ENCODE results near the gene ARFGAP1.
"Not testable (repeated sequence)": the region's sequence is repeated elsewhere in the genome, so short reads cannot be mapped to it uniquely, and the experiment has no call there.

The ARFGAP1 gene

GRCh38 chr20:63246490-63247288 lies 25.9 kb upstream of the ARFGAP1 start:
- ChIA-PET POLR2A (no interaction called here), CTCF (interaction anchor here (1.7 to 2.8 kb wide), 2 partner anchors 8 to 23 kb away, joined by 4 to 16 read pairs; partner anchors contain the start of gene NKAIN4)
- DNase-seq (ENCODE audit: extremely low spot score), result no peak
- TF ChIP-seq CTCF (IDR thresholded peaks at IDR 0.05; ENCODE audit: control extremely low read depth, extremely low read depth, low read depth, missing control alignments), result no peak

GRCh38 chr20:63247671-63248228 lies 24.9 kb upstream of the ARFGAP1 start:
- ChIA-PET CTCF (interaction anchor here (1.9 to 2.8 kb wide), 2 partner anchors 24 kb away, joined by 11 to 16 read pairs; no protein-coding TSS in a partner anchor), POLR2A (no interaction called here)
- no peak for TF ChIP-seq CTCF (IDR thresholded peaks at IDR 0.05; ENCODE audit: control extremely low read depth, extremely low read depth, low read depth, missing control alignments)
- no peak for DNase-seq (ENCODE audit: extremely low spot score)

- CTCF ChIA-PET, result interaction anchor here (1.9 kb wide), 1 partner anchor 25 kb away, joined by 11 read pairs; no protein-coding TSS in a partner anchor
- no peak for DNase-seq (ENCODE audit: extremely low spot score)
- POLR2A ChIA-PET, result no interaction called here
- no peak for TF ChIP-seq CTCF (IDR thresholded peaks at IDR 0.05; ENCODE audit: control extremely low read depth, extremely low read depth, low read depth, missing control alignments)
Observed at GRCh38 chr20:63248835-63249591, 23.6 kb upstream of the ARFGAP1 start.

- POLR2A ChIA-PET, result no interaction called here
- CTCF ChIA-PET, result no interaction called here
- no peak for DNase-seq (ENCODE audit: extremely low spot score)
- TF ChIP-seq CTCF (IDR thresholded peaks at IDR 0.05; ENCODE audit: control extremely low read depth, extremely low read depth, low read depth, missing control alignments), result no peak
Observed at GRCh38 chr20:63249891-63250290, 22.7 kb upstream of the ARFGAP1 start.

GRCh38 chr20:63251350-63251749 lies 21.3 kb upstream of the ARFGAP1 start:
- CTCF ChIA-PET, result interaction anchor here (2.3 to 3.6 kb wide), 2 partner anchors 21 to 28 kb away, joined by 5 to 19 read pairs; partner anchors contain the start of gene ARFGAP1
- TF ChIP-seq CTCF (IDR thresholded peaks at IDR 0.05; ENCODE audit: control extremely low read depth, extremely low read depth, low read depth, missing control alignments), result peak; percentile 28
- DNase-seq (ENCODE audit: extremely low spot score); POLR2A ChIA-PET: not testable (repeated sequence)

GRCh38 chr20:63252284-63252711 lies 20.3 kb upstream of the ARFGAP1 start:
- POLR2A ChIA-PET, result no interaction called here
- CTCF ChIA-PET, result interaction anchor here (1.5 to 3.6 kb wide), 3 partner anchors 18 to 29 kb away, joined by 4 to 19 read pairs (median 5); partner anchors contain the start of gene ARFGAP1

More at GRCh38 chr20:63252284-63252711, 20.3 kb upstream of the ARFGAP1 start:
- TF ChIP-seq CTCF (IDR thresholded peaks at IDR 0.05; ENCODE audit: control extremely low read depth, extremely low read depth, low read depth, missing control alignments), result no peak
- no peak for DNase-seq (ENCODE audit: extremely low spot score)

All from GM10248 (cell line).